Panc1 (cell line): ENCODE results near the gene TANC1.

Experiments
- CTCF ChIP-seq: fragments of 450-650 bp; IDR thresholded peaks from 2 replicates; pipeline ENCODE4 v1.5.1; 2017; ENCODE audit warnings: mild to moderate bottlenecking
- POLR2AphosphoS5 ChIP-seq: IDR thresholded peaks from 2 replicates; pipeline ENCODE4 v1.6.1; 2012; ENCODE audit warnings: mild to moderate bottlenecking, low read depth, low read length, moderate library complexity
- REST ChIP-seq, 2 experiments: IDR thresholded peaks; 2 replicates each; pipeline ENCODE4 v1.6.1; 2011 to 2012; ENCODE audit warnings: low read depth in 2 of 2, control low read depth in 1 of 2, low read length in 1 of 2, mild to moderate bottlenecking in 1 of 2, moderate library complexity in 1 of 2; ENCODE audit not compliant: insufficient read depth in 1 of 2
- SIN3A ChIP-seq: IDR thresholded peaks from 2 replicates; pipeline ENCODE4 v1.6.1; 2012; ENCODE audit warnings: low read depth, mild to moderate bottlenecking, low read length, moderate library complexity, borderline replicate concordance; ENCODE audit not compliant: insufficient read depth

GRCh38 chr2:159029936-159030335 lies 61.5 kb downstream of the TANC1 start:
- TF ChIP-seq CTCF = no peak
- no peak for TF ChIP-seq POLR2AphosphoS5
- no peak for TF ChIP-seq REST (IDR thresholded peaks at IDR 0.05; ENCODE audit: insufficient read depth in 1 of 2, low read depth in 2 of 2, low read length in 1 of 2)
- TF ChIP-seq SIN3A = no peak
